Sigmoid colon (tissue), 4 donors: Measurements from ENCODE around the gene WHRN.

Experiments used
- CTCF ChIP-seq, 4 experiments: fragments of 450-650 bp in 3 of 4; fragments of 200-600 bp in 1 of 4; IDR thresholded peaks; one replicate each; pipeline ENCODE4 v1.5.1; 2016 to 2019; ENCODE audit warnings: antibody characterized with exemption in 4 of 4, mild to moderate bottlenecking in 3 of 4, moderate library complexity in 2 of 4
- POLR2A ChIP-seq, 2 donors: fragments of 450-650 bp; IDR thresholded peaks; one replicate each; pipeline ENCODE4 v1.6.1; 2016; ENCODE audit warnings: antibody characterized with exemption in 2 of 2, mild to moderate bottlenecking in 2 of 2, moderate library complexity in 2 of 2
- POLR2AphosphoS5 ChIP-seq, 4 donors: sonication (generic); formaldehyde crosslinking; IDR thresholded peaks; one replicate each; pipeline ENCODE4 v1.6.1; 2017; ENCODE audit warnings: antibody characterized with exemption in 4 of 4

GRCh38 chr9:114410910-114411309 is 94.4 kb downstream of the WHRN start:
- no peak for TF ChIP-seq POLR2A (IDR thresholded peaks at IDR 0.05)
- TF ChIP-seq CTCF (IDR thresholded peaks at IDR 0.05): no peak
- TF ChIP-seq POLR2AphosphoS5 (IDR thresholded peaks at IDR 0.05): no peak
